CD4-positive, alpha-beta memory T cell (primary cell): Measurements from ENCODE around the gene ULK3. TPM values are rescaled to one million over a fixed set of nuclear protein-coding genes. Genes with fewer than 3 reads are reported as not detected.

Source experiments
- CTCF ChIA-PET: fragments of 350-600 bp; sonication (Branson Sonifier 250); formaldehyde crosslinking; loops from one replicate; lab custom pipeline; 2021; ENCODE audit warnings: inconsistent platforms; ENCODE audit not compliant: partially characterized antibody; lab: Charles Lee
- POLR2A ChIA-PET: fragments of 350-600 bp; sonication (Branson Sonifier 250); formaldehyde crosslinking; loops from one replicate; lab custom pipeline; 2021; ENCODE audit not compliant: partially characterized antibody; lab: Charles Lee
- DNase-seq, 5 donors: peaks; one replicate each; pipeline versions ENCODE4 v3.0.0 to v3.0.0-alpha.2; 2020 to 2022; ENCODE audit warnings: mixed read lengths in 1 of 5
- H3K27ac ChIP-seq: one replicate; pipeline ENCODE4 v1.7.0; 2013; ENCODE audit warnings: low read depth, low read length
- H3K27me3 ChIP-seq: 2 replicates; pipeline ENCODE4 v1.7.0; 2013; ENCODE audit warnings: mild to moderate bottlenecking, low read length, moderate library complexity; ENCODE audit not compliant: insufficient read depth
- H3K36me3 ChIP-seq: 2 replicates; pipeline ENCODE4 v1.7.0; 2013; ENCODE audit warnings: mild to moderate bottlenecking, low read length, moderate library complexity; ENCODE audit not compliant: insufficient read depth
- H3K4me1 ChIP-seq: 2 replicates; pipeline ENCODE4 v1.7.0; 2013; ENCODE audit warnings: mild to moderate bottlenecking, low read length, moderate library complexity; ENCODE audit not compliant: insufficient read depth
- H3K4me3 ChIP-seq, 2 donors: one replicate each; pipeline ENCODE4 v1.7.0; 2013; ENCODE audit warnings: low read length in 2 of 2, mild to moderate bottlenecking in 1 of 2
- H3K9me3 ChIP-seq, 2 donors: one replicate each; pipeline ENCODE4 v1.7.0; 2013; ENCODE audit warnings: low read length in 2 of 2, control low read depth in 1 of 2; ENCODE audit not compliant: control insufficient read depth in 1 of 2
- H3K27ac Mint-ChIP-seq, 7 donors: one replicate each; pipeline ENCODE4 v1.8.0; 2020 to 2021; ENCODE audit warnings: mixed read lengths in 7 of 7, mild to moderate bottlenecking in 6 of 7, inconsistent platforms in 3 of 7, moderate library complexity in 3 of 7
- H3K27me3 Mint-ChIP-seq, 2 donors: one replicate each; pipeline ENCODE4 v1.8.0; 2020 to 2021; ENCODE audit warnings: mixed read lengths in 2 of 2
- H3K36me3 Mint-ChIP-seq, 2 donors: one replicate each; pipeline ENCODE4 v1.8.0; 2020 to 2021; ENCODE audit warnings: mixed read lengths in 2 of 2, inconsistent platforms in 1 of 2, mild to moderate bottlenecking in 1 of 2
- H3K4me1 Mint-ChIP-seq, 4 donors: one replicate each; pipeline ENCODE4 v1.8.0; 2020 to 2021; ENCODE audit warnings: mixed read lengths in 4 of 4, mild to moderate bottlenecking in 1 of 4
- H3K4me3 Mint-ChIP-seq, 8 donors: one replicate each; pipeline ENCODE4 v1.8.0; 2020 to 2021; ENCODE audit warnings: mixed read lengths in 8 of 8, mild to moderate bottlenecking in 7 of 8, moderate library complexity in 6 of 8, inconsistent platforms in 3 of 8
- H3K9me3 Mint-ChIP-seq, 8 donors: one replicate each; pipeline ENCODE4 v1.8.0; 2020 to 2021; ENCODE audit warnings: mixed read lengths in 8 of 8, mild to moderate bottlenecking in 5 of 8, inconsistent platforms in 3 of 8, moderate library complexity in 1 of 8
- intact Hi-C: fragments of 100-400 bp; cut with micrococcal nuclease; formaldehyde crosslinking; loops from one replicate; pipeline ENCODE4 v1.15.1; 2023
- polyA plus RNA-seq, 2 donors: library from polyadenylated mRNA; unstranded; fragments of 300-500 nt; fragmentation: Illumina TruSeq; gene quantifications; one replicate each; pipeline ENCODE4 v1.2.3, GENCODE V29; 2021
- total RNA-seq, 2 experiments: library from RNA; stranded (reverse); gene quantifications; one replicate each; pipeline ENCODE4 v1.2.3, GENCODE V29; 2021

ULK3 gene
- total and polyA plus RNA-seq, 4 experiments from 2014 or later = 33.6 to 88.3 (median 61.7) TPM

GRCh38 chr15:74864296-74864695, 21.3 kb upstream of the ULK3 start:
- H3K27me3 Mint-ChIP-seq = no peaks in the 10 kb centered on the region
- intact Hi-C loops = no loop called here
- ChIA-PET CTCF (interaction anchor here (1.1 to 1.6 kb wide), 2 partner anchors 15 to 37 kb away, joined by 3 to 7 read pairs; no protein-coding TSS in a partner anchor), POLR2A (interaction anchor here (0.6 to 1.5 kb wide), 5 partner anchors 9 to 67 kb away, joined by 3 to 5 read pairs (median 3); partner anchors contain the start of gene SCAMP2)
- DNase-seq = no peak
- peak overlapping the region; percentile 4 to 90 (median 80) for H3K27ac Mint-ChIP-seq
- Histone ChIP-seq H3K36me3 (no peaks in the 10 kb centered on the region), H3K4me1 (peaks cover 62% of the 10 kb centered on the region), H3K4me3 (no peak overlapping the region), H3K9me3 (no peaks in the 10 kb centered on the region), H3K27me3 (no peaks in the 10 kb centered on the region), H3K27ac (no peak overlapping the region)
- peaks cover 42 to 67% (median 52%) of the 10 kb centered on the region in 4 donors for H3K4me1 Mint-ChIP-seq
- peaks cover 18 to 21% of the 10 kb centered on the region in 2 donors for H3K36me3 Mint-ChIP-seq
- H3K9me3 Mint-ChIP-seq = no peaks in the 10 kb centered on the region
- peak overlapping the region in 5 of 8 donors; percentile 6 to 52 (median 31) for H3K4me3 Mint-ChIP-seq

GRCh38 chr15:74863239-74864056, 20.5 kb upstream of the ULK3 start:
- peak overlapping the region; percentile 22 to 89 (median 67) for H3K27ac Mint-ChIP-seq
- Histone ChIP-seq H3K36me3 (no peaks in the 10 kb centered on the region), H3K27ac (no peak overlapping the region), H3K9me3 (no peaks in the 10 kb centered on the region), H3K4me1 (peaks cover 62% of the 10 kb centered on the region), H3K27me3 (no peaks in the 10 kb centered on the region), H3K4me3 (no peak overlapping the region)
- H3K9me3 Mint-ChIP-seq = no peaks in the 10 kb centered on the region
- DNase-seq = no peak
- peaks cover 41 to 67% (median 51%) of the 10 kb centered on the region in 4 donors for H3K4me1 Mint-ChIP-seq
- ChIA-PET POLR2A (interaction anchor here (0.6 to 1.5 kb wide), 5 partner anchors 9 to 68 kb away, joined by 3 to 5 read pairs (median 3); partner anchors contain the start of gene SCAMP2), CTCF (interaction anchor here (1.1 to 1.6 kb wide), 2 partner anchors 14 to 37 kb away, joined by 3 to 7 read pairs; no protein-coding TSS in a partner anchor)
- H3K36me3 Mint-ChIP-seq = peaks cover 18 to 21% of the 10 kb centered on the region in 2 donors
- intact Hi-C loops = no loop called here
- H3K27me3 Mint-ChIP-seq = no peaks in the 10 kb centered on the region
- H3K4me3 Mint-ChIP-seq = peak overlapping the region in 6 of 8 donors; percentile 0 to 56 (median 24)

GRCh38 chr15:74858369-74858740, 15.4 kb upstream of the ULK3 start:
- H3K27ac Mint-ChIP-seq = peak overlapping the region; percentile 52 to 94 (median 80)
- POLR2A ChIA-PET = interaction anchor here (0.7 to 3.6 kb wide), 7 partner anchors 10 to 48 kb away, joined by 3 to 20 read pairs (median 5); partner anchors contain the start of genes FAM219B and MPI
- H3K4me3 ChIP-seq = no peak overlapping the region

GRCh38 chr15:74857671-74858368, 14.9 kb upstream of the ULK3 start:
- Mint-ChIP-seq H3K9me3 (no peaks in the 10 kb centered on the region), H3K27ac (peak overlapping the region; percentile 52 to 94 (median 80)), H3K36me3 (peaks cover 4 to 30% of the 10 kb centered on the region in 2 donors), H3K4me3 (peak overlapping the region in 2 of 8 donors; percentile 5 to 39), H3K27me3 (no peaks in the 10 kb centered on the region), H3K4me1 (peaks cover 18 to 47% (median 30%) of the 10 kb centered on the region in 4 donors)
- Histone ChIP-seq H3K4me3 (no peak overlapping the region), H3K27ac (no peak overlapping the region), H3K27me3 (no peaks in the 10 kb centered on the region), H3K4me1 (peaks cover 32% of the 10 kb centered on the region), H3K9me3 (no peaks in the 10 kb centered on the region), H3K36me3 (peaks cover 15% of the 10 kb centered on the region)
- intact Hi-C loops = loop anchor here (2.0 kb wide), 1 partner anchor 13 kb away; no protein-coding TSS in a partner anchor
- DNase-seq = no peak
- ChIA-PET POLR2A (interaction anchor here (0.6 to 3.6 kb wide), 8 partner anchors 11 to 296 kb away, joined by 3 to 20 read pairs (median 4); partner anchors contain the start of genes FAM219B and MPI), CTCF (interaction anchor here (0.7 to 1.7 kb wide), 6 partner anchors 10 to 49 kb away, joined by 3 to 10 read pairs (median 5); partner anchors contain the start of gene FAM219B)

More at GRCh38 chr15:74858369-74858740, 15.4 kb upstream of the ULK3 start:
- H3K4me3 Mint-ChIP-seq = peak overlapping the region in 2 of 8 donors; percentile 4 to 5
- CTCF ChIA-PET = interaction anchor here (0.7 to 1.7 kb wide), 8 partner anchors 10 to 48 kb away, joined by 3 to 10 read pairs (median 5); partner anchors contain the start of gene FAM219B
- no peaks in the 10 kb centered on the region for H3K9me3 ChIP-seq
- H3K36me3 ChIP-seq = peaks cover 10% of the 10 kb centered on the region
- intact Hi-C loops = no loop called here
- no peaks in the 10 kb centered on the region for H3K27me3 ChIP-seq
- H3K4me1 Mint-ChIP-seq = peaks cover 17 to 46% (median 30%) of the 10 kb centered on the region in 4 donors
- H3K9me3 Mint-ChIP-seq = no peaks in the 10 kb centered on the region
- H3K27me3 Mint-ChIP-seq = no peaks in the 10 kb centered on the region
- no peak for DNase-seq
- peaks cover 35% of the 10 kb centered on the region for H3K4me1 ChIP-seq
- peaks cover 2 to 26% of the 10 kb centered on the region in 2 donors for H3K36me3 Mint-ChIP-seq
- no peak overlapping the region for H3K27ac ChIP-seq

- Mint-ChIP-seq H3K9me3 (no peaks in the 10 kb centered on the region), H3K4me1 (peaks cover 18 to 47% (median 30%) of the 10 kb centered on the region in 4 donors), H3K27ac (peak overlapping the region; percentile 74 to 94 (median 80)), H3K36me3 (peaks cover 7 to 36% of the 10 kb centered on the region in 2 donors), H3K27me3 (no peaks in the 10 kb centered on the region), H3K4me3 (peak overlapping the region in 1 of 8 donors; percentile 17)
- Histone ChIP-seq H3K27ac (peak overlapping the region; percentile 11), H3K36me3 (peaks cover 22% of the 10 kb centered on the region), H3K4me1 (peaks cover 32% of the 10 kb centered on the region), H3K4me3 (no peak overlapping the region), H3K27me3 (no peaks in the 10 kb centered on the region), H3K9me3 (no peaks in the 10 kb centered on the region)
- CTCF ChIA-PET = interaction anchor here (0.7 to 2.7 kb wide), 6 partner anchors 13 to 64 kb away, joined by 3 to 11 read pairs (median 7); partner anchors contain the start of gene FAM219B
- POLR2A ChIA-PET = interaction anchor here (0.6 to 3.6 kb wide), 3 partner anchors 11 to 295 kb away, joined by 4 to 20 read pairs (median 5); no protein-coding TSS in a partner anchor
- DNase-seq = no peak
- intact Hi-C loops = loop anchor here (2.0 kb wide), 1 partner anchor 14 kb away; no protein-coding TSS in a partner anchor
These were observed 14.2 kb upstream of the ULK3 start for GRCh38 chr15:74857082-74857655.

- peak overlapping the region in 1 of 8 donors; percentile 17 for H3K4me3 Mint-ChIP-seq
- no peaks in the 10 kb centered on the region for H3K9me3 Mint-ChIP-seq
- Histone ChIP-seq H3K4me3 (no peak overlapping the region), H3K9me3 (no peaks in the 10 kb centered on the region), H3K36me3 (peaks cover 28% of the 10 kb centered on the region), H3K27ac (no peak overlapping the region), H3K27me3 (no peaks in the 10 kb centered on the region), H3K4me1 (peaks cover 32% of the 10 kb centered on the region)
- CTCF ChIA-PET = interaction anchor here (0.7 to 2.7 kb wide), 4 partner anchors 13 to 90 kb away, joined by 3 to 11 read pairs (median 4); no protein-coding TSS in a partner anchor
- peaks cover 18 to 47% (median 30%) of the 10 kb centered on the region in 4 donors for H3K4me1 Mint-ChIP-seq
- intact Hi-C loops = loop anchor here (2.0 kb wide), 1 partner anchor 14 kb away; no protein-coding TSS in a partner anchor
- H3K27me3 Mint-ChIP-seq = no peaks in the 10 kb centered on the region
- DNase-seq = no peak
- POLR2A ChIA-PET = interaction anchor here (0.6 to 3.6 kb wide), 5 partner anchors 9 to 13 kb away, joined by 3 to 20 read pairs (median 3); no protein-coding TSS in a partner anchor
- H3K27ac Mint-ChIP-seq = peak overlapping the region in 5 of 7 donors; percentile 17 to 93 (median 74)
- H3K36me3 Mint-ChIP-seq = peaks cover 9 to 42% of the 10 kb centered on the region in 2 donors
These were observed 13.6 kb upstream of the ULK3 start for GRCh38 chr15:74856537-74856936.
